GM19463 (cell line): ENCODE results near the gene OBSL1.

Experiments
- ATAC-seq: cut with Tn5 transposase; IDR thresholded peaks from one replicate; pipeline ENCODE4 v1.9.1; 2021; ENCODE audit warnings: mild to moderate bottlenecking, moderate library complexity; ENCODE audit not compliant: unreplicated experiment

Gene OBSL1

DNA sequence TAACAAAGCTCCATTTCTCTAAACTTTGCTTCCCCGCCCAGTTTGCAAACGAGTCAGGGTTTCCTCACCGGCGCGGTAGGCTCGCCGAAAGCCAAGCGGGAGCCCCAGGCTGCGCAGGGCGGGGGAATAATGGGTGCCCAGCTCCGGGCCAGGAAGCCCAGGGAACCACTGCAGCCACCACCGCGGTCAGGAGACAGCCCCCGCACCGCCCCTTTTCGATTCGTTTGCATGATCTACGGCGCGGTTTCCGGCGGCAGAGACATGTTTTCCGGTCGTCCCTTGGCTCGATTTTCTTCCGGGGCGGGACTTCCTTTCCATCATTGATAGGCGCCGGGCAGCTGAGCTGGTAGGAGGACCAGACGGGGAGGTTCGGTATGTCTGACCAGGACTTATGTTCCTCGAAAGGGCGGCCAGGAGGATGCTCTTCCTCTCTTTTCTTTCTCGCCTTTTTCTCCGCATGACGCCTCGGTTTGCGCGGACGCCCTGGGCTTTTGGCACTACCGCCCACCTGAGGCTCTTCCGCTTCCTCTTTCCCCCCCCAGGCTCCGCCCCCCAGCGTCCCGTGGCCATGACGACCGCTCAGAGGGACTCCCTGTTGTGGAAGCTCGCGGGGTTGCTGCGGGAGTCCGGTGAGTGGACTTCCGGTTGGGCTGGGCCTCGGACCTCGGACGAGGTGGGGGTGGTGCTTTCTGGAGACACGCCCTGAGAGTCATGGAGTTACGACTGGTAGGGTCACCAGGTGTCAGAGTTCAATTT is 26.4 kb upstream of the OBSL1 start, which contains the start of gene STK11IP:
Gene STK11IP, plus strand, starts transcription at position 306 of the 756 bp plus-strand sequence. Its CDS starts 263 bp downstream, at position 569.
- ATAC-seq, result peak; percentile 89

DNA sequence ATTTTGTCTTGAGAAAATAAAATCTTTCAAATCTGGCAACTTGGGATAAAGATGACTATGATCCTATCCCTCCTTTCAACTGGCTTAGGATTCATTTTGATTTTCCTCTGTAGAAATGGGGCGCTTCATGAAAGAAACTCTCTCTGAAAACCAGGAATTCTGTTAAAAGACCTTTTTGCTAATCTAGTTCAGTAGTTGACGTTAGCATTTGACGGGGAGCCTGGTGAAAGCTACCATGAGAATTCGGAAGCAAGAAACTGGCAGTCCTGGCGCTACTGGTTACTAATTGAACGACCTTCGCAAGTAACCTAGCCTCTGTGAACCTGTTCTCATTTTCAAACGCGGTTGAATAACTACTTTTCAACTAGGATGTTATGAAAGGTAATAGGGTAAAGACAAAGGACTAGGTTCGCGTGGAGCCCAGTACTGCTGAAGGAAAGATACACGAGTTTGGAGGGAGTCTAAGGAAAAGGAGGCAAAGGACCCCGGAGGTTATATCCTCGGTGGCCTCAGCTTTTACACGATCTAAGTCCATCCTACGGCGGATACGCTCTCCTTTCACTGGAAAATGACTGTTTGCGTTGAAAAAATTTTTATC is 25.7 kb upstream of the OBSL1 start:
- ATAC-seq, result peak; percentile 1

DNA sequence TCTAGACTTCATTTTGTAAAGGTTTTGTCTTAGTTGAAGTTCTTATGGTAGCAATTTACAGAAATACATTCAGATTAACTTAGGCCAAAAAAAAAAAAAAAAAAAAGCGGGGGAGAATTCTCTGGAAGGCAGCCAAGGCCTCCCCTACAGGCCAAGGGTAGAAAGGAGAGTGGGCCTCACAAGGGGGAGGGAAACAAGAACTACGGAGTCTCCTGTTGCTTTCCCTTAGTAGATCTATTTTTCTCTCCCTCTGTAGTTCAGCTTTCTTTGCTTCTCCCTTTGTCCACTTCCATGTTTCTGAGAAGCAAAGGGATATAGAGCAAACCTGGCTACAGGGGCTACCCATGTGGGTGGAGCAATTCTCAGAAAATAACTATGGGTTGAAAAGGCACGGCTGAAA is 23.9 kb upstream of the OBSL1 start:
- ATAC-seq, result no peak

DNA sequence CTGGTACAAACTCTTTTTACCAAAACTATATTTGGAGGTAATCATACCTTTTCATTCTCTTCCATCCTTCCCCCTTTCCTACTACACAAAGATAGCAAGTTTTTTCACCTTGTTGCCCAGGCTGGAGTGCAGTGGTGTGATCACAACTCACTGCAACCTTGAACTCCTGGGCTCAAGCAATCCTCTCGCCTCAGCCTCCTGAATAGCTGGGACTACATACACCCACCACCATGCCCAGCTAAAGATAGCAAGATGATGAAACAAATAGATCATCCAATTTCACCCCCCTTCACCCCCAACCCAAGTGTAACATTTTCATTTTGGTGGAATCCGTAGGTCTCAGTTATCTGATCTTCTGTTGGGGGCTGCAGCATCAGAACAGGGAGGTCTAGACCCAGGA is 21.8 kb upstream of the OBSL1 start:
- ATAC-seq, result no peak

DNA sequence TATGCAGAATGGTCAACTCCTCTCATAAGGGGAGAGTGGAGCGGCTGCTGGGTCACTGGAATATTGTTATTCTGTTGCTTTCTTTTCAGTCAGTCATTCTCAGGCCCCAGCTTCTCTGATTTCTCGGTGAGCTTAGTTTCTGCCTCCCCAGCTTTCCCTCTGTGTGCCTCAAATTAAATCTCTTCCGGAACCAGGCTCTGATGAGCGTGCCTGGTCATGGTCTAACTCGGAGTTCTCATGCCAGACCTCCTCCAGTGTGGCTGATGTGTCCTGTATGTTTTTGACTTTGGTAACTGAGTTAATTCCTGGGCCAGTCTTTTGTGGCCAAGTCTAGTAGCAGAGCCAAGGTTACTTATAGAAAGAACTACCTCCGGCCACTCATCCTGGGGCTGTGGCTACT is 21.4 kb upstream of the OBSL1 start:
- ATAC-seq, result no peak

DNA sequence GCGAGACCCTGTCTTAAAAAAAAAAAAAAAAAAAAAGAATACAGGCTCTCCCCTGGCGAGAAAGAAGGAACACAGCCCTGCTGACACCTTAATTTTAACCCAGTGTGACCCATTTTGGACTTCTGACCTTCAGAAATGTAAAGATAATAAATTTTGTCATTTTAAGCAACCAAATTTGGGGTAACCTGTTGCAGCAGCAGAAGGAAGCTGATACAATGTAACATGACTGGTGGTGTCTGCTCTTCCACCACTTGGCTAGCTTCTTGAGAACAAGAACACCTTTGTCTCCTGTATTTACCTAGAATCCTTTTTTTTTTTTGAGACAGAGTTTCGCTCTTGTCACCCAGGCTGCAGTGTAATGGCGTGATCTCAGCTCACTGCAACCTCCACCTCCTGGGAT is 19.8 kb upstream of the OBSL1 start:
- no peak for ATAC-seq

DNA sequence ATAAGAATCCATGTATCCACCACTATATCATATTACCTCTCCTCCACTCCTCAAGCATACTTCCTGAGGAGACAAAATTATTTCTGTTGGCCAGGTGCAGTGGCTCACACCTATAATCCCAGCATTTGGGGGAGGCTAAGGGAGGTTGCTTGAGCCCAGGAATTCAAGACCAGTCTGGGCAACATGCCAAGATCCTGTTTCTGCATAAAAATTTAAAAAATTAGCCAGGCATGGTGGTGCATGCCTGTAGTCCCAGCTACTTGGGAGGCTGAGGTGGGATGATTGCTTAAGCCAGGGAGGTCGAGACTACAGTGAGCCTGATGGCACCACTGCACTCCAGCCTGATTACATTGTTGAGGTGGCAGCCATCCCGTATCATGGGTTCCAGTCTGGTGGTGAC is 10.0 kb upstream of the OBSL1 start:
- ATAC-seq, result no peak

DNA sequence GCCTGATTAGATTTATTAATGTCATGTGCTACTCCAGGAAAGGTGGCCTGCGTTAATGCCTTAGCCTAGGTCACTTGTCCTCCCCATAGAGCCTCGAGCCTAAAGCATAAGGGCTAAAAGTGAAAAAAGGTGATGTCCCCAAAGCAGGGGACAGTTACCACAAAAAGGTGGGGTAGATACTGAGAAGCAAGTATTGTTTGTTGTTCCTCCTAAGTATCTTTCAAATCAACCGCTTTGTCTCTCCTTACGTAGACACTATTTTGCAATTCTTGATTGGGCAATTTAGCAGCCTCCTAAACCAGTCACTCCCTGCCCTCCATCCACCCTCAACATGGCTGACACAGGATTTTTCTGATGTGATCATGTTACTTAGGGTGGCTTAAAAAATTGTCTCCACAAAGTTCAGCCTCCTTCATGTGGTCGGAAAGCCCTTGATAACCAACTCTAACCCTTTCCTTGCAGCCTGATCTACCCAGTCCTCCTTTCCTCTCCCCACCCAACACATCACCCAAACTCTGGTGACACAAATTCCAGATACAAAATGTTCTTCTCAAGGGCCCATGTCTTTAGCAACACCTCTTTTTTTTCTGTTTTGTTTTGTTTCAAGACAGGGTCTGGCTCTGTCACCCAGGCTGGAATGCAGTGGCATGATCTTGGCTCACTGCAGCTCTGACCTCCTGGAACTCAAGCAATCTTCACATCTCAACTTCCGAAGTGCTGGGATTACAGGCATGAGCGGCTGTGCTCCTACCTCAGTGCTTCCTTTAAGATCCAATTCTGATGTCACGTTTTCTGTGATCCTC is 7.7 kb upstream of the OBSL1 start:
- ATAC-seq, result no peak

DNA sequence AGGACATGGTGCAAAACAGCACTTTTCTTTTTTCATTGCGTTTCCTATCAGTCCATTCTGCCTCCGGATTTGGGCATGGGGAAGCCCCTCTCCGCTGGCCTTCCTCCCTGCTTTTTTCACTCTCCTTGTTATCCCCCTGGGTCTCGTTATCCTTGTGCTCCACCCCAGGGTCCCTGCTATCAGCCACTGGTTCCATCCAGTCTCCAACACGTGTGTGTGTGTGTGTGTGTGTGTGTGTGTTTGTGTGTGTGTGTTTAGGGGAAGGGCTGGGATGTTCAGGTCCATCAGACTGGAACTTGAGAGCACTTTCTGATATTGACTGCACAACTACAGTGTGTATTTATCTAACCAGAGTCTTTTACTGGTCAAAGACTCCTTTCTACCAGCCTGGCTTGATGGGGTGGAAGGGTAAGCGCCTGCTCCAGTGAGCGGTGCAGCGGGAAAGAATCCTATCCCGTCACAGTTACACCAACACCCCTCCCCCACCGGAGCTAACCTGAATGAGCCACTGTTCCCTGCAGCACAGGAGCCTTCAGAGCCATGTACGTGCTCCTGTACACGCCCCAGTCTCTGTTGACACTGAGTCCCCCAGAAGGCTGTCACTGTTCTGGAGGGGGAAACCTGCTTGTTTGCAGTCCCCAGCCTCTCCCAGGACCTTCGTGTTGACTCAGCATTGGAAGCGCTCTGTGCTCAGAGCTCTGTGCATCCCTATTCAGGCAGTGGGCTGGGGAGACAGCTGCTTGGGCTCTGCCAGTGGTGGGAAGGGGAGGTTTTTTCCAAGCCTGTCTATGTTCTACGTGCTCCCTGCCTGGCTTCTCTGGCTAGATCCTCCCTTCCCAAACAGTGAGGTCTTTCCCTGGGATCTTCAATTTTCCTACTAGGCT is 5.4 kb upstream of the OBSL1 start:
- ATAC-seq, result no peak

DNA sequence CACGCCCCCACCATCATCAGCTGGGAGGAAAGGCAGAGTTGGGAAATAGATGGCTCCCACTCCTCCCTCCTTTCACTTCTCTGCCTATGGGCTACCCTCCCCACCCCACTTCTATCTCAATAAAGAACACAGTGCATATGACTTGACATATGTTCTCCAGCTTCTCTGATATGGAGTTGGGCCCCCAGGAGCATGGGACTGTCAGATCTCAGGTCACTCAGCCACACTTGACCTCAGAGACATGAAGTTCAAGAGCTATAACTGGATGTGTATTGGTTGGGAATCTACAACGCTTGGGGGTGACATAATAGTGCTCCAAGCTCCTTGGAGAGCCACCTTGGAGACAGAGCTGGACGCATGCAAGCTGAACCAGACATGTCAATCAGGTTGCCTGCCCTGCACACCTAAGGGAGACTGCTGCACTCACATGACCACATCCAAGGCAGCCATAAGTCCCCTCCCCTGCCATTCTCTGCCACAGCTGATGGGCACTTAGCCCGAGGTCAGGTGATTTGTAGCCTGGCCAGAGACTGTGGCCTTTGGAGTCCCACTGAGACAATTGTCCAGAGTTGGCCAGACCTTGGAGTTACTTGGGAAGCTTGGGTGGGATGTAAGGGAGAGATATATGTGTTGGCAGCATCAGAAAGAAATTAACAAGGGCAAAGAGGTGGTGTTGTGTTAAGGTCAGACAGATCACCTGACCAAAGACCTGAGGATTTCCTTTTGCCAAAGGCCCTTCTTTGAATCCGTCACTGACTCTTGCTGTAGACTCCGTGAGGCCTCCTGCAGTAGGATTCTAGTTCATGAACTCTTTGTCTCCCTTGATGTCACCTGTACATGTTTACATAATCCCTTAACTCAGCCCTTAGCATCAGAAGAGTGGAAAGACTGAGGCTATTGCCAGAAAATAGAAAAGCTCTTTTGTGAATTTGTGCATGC is 4.5 kb upstream of the OBSL1 start:
- ATAC-seq, result no peak

DNA sequence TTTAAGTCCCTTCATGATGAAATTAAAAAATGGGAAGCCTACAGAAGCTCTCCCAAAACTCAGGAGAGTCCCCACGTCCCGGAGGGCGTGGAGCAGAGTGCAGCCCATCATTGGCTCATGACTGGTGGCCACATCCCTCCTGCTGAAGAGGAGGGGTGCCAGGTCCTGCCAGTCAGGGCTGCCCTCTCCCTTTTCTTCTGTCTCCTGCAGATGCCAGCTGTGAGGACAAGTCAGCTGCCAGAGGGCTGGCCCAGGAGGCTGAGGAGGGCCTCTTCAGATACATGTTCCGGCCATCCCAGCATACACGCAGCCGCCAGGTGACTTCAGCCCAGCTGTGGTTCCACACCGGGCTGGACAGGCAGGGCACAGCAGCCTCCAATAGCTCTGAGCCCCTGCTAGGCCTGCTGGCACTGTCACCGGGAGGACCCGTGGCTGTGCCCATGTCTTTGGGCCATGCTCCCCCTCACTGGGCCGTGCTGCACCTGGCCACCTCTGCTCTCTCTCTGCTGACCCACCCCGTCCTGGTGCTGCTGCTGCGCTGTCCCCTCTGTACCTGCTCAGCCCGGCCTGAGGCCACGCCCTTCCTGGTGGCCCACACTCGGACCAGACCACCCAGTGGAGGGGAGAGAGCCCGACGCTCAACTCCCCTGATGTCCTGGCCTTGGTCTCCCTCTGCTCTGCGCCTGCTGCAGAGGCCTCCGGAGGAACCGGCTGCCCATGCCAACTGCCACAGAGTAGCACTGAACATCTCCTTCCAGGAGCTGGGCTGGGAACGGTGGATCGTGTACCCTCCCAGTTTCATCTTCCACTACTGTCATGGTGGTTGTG is 3.4 kb upstream of the OBSL1 start:
- ATAC-seq, result no peak

DNA sequence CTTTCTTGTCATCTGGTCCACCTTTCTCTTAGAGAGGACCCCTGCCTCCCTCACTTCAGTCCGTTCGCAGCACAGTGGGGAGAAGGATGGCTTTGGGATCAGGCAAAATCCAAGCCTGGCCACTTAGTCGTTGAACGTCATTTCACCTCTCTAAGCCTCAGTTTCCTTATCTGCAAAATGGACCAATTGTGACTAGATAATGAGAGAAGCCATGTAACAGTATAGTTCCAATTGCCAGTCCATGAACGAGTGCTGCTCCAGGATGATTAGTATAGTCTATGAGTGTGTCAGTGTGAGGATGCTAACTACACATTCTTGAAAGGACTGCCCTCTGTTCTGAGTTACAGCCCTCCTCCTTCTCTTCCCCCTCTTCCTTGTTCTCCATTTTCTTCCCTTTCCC is 1.8 kb upstream of the OBSL1 start:
- ATAC-seq, result no peak

DNA sequence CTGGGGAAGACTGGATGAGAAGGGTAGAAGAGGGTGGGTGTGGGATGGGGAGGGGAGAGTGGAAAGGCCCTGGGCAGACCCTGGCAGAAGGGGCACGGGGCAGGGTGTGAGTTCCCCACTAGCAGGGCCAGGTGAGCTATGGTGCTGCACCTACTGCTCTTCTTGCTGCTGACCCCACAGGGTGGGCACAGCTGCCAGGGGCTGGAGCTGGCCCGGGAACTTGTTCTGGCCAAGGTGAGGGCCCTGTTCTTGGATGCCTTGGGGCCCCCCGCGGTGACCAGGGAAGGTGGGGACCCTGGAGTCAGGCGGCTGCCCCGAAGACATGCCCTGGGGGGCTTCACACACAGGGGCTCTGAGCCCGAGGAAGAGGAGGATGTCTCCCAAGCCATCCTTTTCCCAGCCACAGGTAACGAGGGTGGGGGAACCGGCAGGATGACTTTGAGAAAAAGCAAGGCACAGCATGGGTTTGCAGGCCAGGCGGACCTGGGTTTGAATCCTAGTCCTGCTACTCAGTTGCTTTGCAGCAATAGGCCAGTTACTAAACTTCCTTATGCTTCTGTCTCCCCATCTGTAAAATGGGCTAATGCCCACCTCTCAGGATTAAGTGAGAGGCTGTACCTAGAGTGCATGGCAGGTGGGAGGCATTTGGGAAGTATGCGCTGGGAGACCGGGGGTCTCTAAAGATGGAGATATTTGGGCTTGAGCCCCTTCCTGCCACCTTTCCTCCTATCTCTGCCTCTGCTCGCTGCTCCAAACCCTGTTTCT is 1.1 kb upstream of the OBSL1 start, which contains the start of gene INHA:
Gene INHA, plus strand, starts transcription at position 74 of the 765 bp plus-strand sequence. Its CDS starts 65 bp downstream, at position 139.
- no peak for ATAC-seq

DNA sequence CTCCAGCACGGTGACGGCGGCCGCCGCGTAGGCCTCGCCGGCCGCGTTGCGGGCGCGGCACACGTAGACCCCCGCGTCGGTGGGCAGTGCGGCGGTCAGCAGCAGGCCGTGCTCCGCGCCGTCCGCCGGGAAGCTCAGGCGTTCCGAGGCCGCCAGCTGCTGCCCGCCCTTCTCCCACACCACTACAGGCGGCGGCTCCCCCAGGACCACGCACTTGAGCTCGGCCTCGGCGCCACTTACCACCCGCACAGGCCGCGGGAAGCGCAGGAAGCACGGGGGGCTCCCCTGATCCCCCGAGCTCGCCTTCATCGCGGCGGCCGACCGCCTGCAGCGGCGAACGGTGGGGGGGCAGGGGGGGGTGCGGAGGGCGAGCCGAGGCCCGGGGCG is 422 bp downstream of the OBSL1 start:
- no peak for ATAC-seq

DNA sequence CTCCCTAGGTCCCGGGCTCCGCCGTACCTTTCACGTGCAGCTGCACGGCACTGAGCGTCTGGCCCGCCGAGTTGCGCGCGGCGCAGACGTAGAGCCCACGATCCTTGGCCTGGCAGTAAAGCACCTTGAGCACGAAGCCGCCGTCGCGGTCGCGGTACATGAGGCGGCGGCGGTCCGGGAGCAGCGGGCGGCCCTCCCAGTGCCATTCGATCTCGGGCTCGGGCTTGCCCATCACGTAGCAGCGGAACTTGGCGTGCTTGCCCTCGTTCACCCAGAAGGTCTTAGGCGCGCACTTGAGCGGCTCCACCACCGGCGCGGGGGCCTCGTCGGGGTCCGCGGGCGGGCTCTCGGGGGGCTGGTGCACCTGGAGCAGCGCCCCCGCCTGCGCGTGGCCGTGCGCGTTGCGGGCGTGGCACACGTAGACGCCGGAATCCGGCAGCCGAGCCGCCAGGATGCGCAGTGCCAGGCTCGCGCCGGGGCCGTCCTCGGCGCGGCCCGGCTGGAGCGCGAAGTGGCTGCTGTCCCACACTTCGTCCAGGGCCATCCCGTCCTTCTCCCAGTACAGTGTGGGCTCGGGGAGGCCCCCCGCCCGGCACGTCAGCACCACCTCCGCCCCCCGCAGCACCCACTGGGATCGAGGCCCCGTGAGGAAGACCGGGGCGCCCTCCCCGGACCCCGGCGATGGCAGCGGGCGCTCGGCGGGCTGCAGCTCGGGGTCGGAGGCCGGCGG is 980 bp downstream of the OBSL1 start:
- ATAC-seq, result no peak

DNA sequence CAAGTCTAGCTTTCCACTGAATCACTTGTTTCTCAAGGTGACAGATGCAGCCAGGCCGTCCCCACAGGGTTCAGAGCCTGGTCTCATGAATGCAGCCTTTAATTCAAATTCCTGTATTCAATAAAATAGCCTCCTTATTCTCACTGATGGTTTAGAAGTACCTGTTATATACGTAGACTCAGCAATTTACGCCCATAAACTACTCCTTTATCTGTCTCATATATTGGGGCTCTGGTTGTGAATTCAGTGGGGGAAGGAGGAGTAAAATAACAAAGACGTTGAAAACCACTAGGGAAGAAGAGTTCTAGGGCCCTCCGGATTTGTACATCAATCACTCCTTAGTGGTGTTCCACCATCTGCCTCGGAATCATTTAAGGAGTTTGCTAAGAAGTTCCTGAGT is 1.7 kb downstream of the OBSL1 start:
- no peak for ATAC-seq

DNA sequence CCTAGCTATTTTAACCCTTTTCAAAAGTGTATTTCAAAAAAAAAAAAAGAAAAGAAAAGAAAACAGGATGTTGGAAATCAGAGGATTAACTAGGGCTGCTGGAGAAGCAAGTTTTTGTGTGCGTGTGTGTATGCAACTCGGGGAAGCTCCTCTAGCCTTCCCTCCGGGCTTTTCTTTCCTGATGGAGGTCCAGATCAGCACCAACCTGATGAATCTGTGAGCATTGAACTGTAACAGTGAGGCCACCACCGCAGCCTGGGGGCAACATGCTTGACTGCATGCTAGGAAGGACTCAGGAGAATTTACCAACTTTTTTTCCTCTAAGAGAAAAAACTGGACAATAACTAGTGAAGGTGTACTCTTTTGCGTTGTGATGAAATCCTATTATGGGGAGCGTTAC is 2.3 kb downstream of the OBSL1 start:
- ATAC-seq, result no peak
